Heart left ventricle (tissue), 16 donors: ENCODE results near the gene SAMD11. TPM values are rescaled to one million over a fixed set of nuclear protein-coding genes. Genes with fewer than 3 reads are reported as not detected.

Source experiments
- ATAC-seq, 4 donors: fragments of 200-7000 bp; cut with Tn5 transposase; one replicate each; pipeline ENCODE4 v1.9.1; 2020 to 2022; ENCODE audit warnings: moderate library complexity in 4 of 4, mild to moderate bottlenecking in 3 of 4, moderate number of reproducible peaks in 1 of 4
- DNase-seq, 5 donors: peaks; one replicate each; pipeline ENCODE4 v3.0.0-alpha.2; 2020
- H3K27ac ChIP-seq, 12 donors: fragments of 200-600 bp; sonication (generic) in 4 of 12; one replicate each; pipeline versions ENCODE4 v1.5.0 to v1.8.0; 2016 to 2022; ENCODE audit warnings: mild to moderate bottlenecking in 2 of 12
- H3K27me3 ChIP-seq, 9 donors: fragments of 200-600 bp; sonication (generic) in 2 of 9; one replicate each; pipeline versions ENCODE4 v1.5.1 to v1.8.0; 2016 to 2022; ENCODE audit warnings: mild to moderate bottlenecking in 3 of 9
- H3K36me3 ChIP-seq, 9 donors: fragments of 200-600 bp; sonication (generic) in 2 of 9; one replicate each; pipeline versions ENCODE4 v1.5.0 to v1.8.0; 2018 to 2022; ENCODE audit warnings: mild to moderate bottlenecking in 2 of 9
- H3K4me1 ChIP-seq, 12 donors: fragments of 200-600 bp; sonication (generic) in 4 of 12; one replicate each; pipeline versions ENCODE4 v1.5.0 to v1.8.0; 2016 to 2022; ENCODE audit warnings: mild to moderate bottlenecking in 3 of 12
- H3K4me3 ChIP-seq, 12 donors: fragments of 200-600 bp; sonication (generic) in 4 of 12; one replicate each; pipeline versions ENCODE4 v1.5.0 to v1.8.0; 2017 to 2022; ENCODE audit warnings: mild to moderate bottlenecking in 9 of 12, moderate library complexity in 4 of 12
- H3K9me3 ChIP-seq, 12 donors: fragments of 200-600 bp; sonication (generic) in 4 of 12; one replicate each; pipeline versions ENCODE4 v1.5.0 to v1.8.0; 2016 to 2022; ENCODE audit warnings: mild to moderate bottlenecking in 1 of 12
- POLR2A ChIP-seq, 2 donors: fragments of 450-650 bp; IDR thresholded peaks; one replicate each; pipeline ENCODE4 v1.6.1; 2017; ENCODE audit warnings: antibody characterized with exemption in 2 of 2, mild to moderate bottlenecking in 2 of 2, moderate library complexity in 2 of 2
- WGBS, 4 donors: extraction: QIAGEN DNeasy Blood & Tissue Kit in 2 of 4; methylation state at CpG; one replicate each; pipeline versions ENCODE4 v1.1.5 to v1.1.7; 2013 to 2018; 5-methylcytosine and 5-hydroxymethylcytosine counted together
- intact Hi-C, 10 donors: fragments of 100-400 bp; cut with DNase I; formaldehyde crosslinking; loops; one replicate each; pipeline versions ENCODE4 v1.11.1 to v1.14.2; 2022
- polyA plus RNA-seq, 2 donors: library from polyadenylated mRNA; stranded (reverse); fragments of 200-250 nt; gene quantifications; one replicate each; pipeline ENCODE4 v1.2.3, GENCODE V29; 2013
- total RNA-seq, 9 donors: library from RNA; depleted of rRNA in 2 of 9; stranded (reverse); fragments of >200 nt in 2 of 9; fragmentation: NEBNext Ultra II Directional in 3 of 9; extraction: Animal tissue kit (Norgen Biotek cat#: 25700) in 3 of 9; gene quantifications; one replicate each; pipeline versions ENCODE4 v1.1.0 to v1.2.4, GENCODE V29; 2016 to 2023
- TF ChIP-seq, protein P1 (sequence below), 12 donors: fragments of 200-600 bp; sonication (generic) in 4 of 12; IDR thresholded peaks; one replicate each; pipeline versions ENCODE4 v1.5.0 to v1.8.0; 2018 to 2022; ENCODE audit warnings: antibody characterized with exemption in 12 of 12, mild to moderate bottlenecking in 5 of 12
- donor health status: ischemic (EF 13 %, LVEDD 7.1; RV severe dilation, severe dysfunction).
- donor health status: healthy with polysubstance abuse.
- donor health status: DM: no; HTN: yes; CAD: no.
- donor health status: DM: no; HTN: no; CAD: no.
- donor health status: ischemic (EF 25% LVEDD 6.9; RV normal size, moderate dysfunction).
- donor health status: ischemic (EF 25% LVEDD 5.7; RV mildly dilated, moderate dysfunction).
- donor health status: healthy.
- donor health status: DM: yes; HTN: yes; CAD: no.
- donor health status: ischemic (EF 35%, LVEDD 5.7; RV mildly dilated, moderate dysfunction).
- donor health status: nonischemic (EF 11% LVEDD 7.7; RV severe dilation, severe dysfunction).
- donor health status: DM: yes; HTN: yes; CAD: no.
- donor health status: PGD.
- donor health status: ischemic (EF 29% LVEDD 5.4; RV normal size, mild dysfunction).
- donor health status: nonischemic (EF 23%, LVEDD 6.1; RV moderate dilation, normal function).

The SAMD11 gene
- total and polyA plus RNA-seq, 11 donors = 0.38 to 3.2 (median 0.96) TPM

DNA sequence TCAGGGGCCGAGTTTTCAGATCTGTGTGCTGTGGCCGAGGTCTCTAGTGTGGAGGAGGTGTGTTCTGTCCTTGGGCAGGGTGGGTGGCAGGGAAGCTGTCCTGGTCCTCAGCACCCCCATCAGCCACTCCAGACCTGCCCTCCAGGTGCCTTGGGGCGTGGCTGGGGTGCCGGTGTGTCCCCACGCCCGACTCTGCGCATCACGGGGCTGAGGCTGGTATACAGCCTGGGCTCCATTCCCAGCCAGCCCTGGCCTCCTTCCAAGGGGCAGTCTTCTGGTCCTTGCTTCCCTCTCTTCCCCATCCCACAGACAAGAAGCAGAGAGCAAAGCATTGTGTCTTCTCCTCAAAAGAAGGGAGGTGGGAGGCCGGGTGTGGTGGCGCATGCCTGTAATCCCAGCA, 4.0 kb downstream of the SAMD11 start:
- peaks cover 17 to 74% (median 30%) of the 10 kb centered on the region in 9 donors for H3K27me3 ChIP-seq
- no peak overlapping the region for H3K4me3 ChIP-seq
- TF ChIP-seq POLR2A (IDR thresholded peaks at IDR 0.05) = no peak
- TF ChIP-seq, protein P1, sequence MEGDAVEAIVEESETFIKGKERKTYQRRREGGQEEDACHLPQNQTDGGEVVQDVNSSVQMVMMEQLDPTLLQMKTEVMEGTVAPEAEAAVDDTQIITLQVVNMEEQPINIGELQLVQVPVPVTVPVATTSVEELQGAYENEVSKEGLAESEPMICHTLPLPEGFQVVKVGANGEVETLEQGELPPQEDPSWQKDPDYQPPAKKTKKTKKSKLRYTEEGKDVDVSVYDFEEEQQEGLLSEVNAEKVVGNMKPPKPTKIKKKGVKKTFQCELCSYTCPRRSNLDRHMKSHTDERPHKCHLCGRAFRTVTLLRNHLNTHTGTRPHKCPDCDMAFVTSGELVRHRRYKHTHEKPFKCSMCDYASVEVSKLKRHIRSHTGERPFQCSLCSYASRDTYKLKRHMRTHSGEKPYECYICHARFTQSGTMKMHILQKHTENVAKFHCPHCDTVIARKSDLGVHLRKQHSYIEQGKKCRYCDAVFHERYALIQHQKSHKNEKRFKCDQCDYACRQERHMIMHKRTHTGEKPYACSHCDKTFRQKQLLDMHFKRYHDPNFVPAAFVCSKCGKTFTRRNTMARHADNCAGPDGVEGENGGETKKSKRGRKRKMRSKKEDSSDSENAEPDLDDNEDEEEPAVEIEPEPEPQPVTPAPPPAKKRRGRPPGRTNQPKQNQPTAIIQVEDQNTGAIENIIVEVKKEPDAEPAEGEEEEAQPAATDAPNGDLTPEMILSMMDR (IDR thresholded peaks at IDR 0.05) = no peak
- H3K36me3 ChIP-seq = no peaks in the 10 kb centered on the region
- DNase-seq (no peak), ATAC-seq (no peak)
- no peak overlapping the region for H3K27ac ChIP-seq
- H3K4me1 ChIP-seq = peaks cover 0 to 34% (median 20%) of the 10 kb centered on the region in 12 donors
- no peaks in the 10 kb centered on the region for H3K9me3 ChIP-seq
- WGBS, 4 donors = 13 to 57% (median 50%) methylated on average over 5 to 10 of the region's 10 CpGs
- intact Hi-C loops = no loop called here

DNA sequence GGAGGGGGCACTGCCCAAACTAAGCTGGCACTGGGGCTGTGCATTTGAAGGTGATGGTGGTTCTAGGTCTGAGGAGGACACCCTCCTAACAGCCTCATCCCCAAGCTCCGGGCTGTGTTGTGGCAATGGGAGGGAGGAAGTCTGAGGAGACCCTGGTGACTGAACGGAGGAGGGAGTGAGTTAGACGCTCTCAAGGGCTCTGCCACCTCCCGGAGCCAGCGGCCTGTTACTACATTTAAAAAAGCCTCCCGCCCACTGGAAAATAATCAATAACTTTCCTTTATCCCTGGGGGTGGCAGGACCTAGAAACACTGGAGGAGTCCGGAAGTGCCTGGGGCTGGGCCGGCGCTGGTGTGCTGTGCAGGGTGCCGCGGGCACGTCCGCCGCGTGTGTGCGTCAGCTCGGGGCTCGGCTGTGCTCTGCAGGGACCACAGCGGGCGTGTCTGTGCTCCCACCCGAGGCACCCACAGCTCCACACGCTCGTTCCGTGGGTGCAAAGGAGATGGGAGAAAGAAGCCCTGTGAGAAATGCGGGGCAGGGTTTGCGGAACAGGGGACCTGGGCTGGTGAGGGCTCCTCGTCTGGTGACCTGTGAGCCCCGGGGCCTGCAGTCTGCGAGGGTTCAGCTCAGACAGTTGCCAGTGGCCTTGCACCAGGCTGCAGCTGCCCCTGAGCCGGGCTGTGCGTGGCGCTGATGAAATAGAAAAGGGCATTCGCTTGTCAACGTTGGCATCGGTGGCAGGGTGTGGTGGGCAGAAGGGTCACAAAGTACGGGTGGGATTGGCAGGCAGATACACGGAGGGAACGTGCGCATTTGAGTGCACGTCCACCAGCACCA, 5.3 kb downstream of the SAMD11 start:
- no peak for TF ChIP-seq POLR2A (IDR thresholded peaks at IDR 0.05)
- TF ChIP-seq, protein P1 (IDR thresholded peaks at IDR 0.05) = no peak
- ATAC-seq = no peak
- no peak for DNase-seq
- no peak overlapping the region for H3K27ac ChIP-seq
- intact Hi-C loops = no loop called here
- 72 to 78% (median 75%) methylated on average over 39 to 40 of the region's 40 CpGs for WGBS, 4 donors
- H3K4me3 ChIP-seq = no peak overlapping the region
- no peaks in the 10 kb centered on the region for H3K9me3 ChIP-seq
- no peaks in the 10 kb centered on the region for H3K36me3 ChIP-seq
- H3K27me3 ChIP-seq = peaks cover 15 to 75% (median 37%) of the 10 kb centered on the region in 9 donors
- H3K4me1 ChIP-seq = peaks cover 0 to 21% (median 13%) of the 10 kb centered on the region in 12 donors

DNA sequence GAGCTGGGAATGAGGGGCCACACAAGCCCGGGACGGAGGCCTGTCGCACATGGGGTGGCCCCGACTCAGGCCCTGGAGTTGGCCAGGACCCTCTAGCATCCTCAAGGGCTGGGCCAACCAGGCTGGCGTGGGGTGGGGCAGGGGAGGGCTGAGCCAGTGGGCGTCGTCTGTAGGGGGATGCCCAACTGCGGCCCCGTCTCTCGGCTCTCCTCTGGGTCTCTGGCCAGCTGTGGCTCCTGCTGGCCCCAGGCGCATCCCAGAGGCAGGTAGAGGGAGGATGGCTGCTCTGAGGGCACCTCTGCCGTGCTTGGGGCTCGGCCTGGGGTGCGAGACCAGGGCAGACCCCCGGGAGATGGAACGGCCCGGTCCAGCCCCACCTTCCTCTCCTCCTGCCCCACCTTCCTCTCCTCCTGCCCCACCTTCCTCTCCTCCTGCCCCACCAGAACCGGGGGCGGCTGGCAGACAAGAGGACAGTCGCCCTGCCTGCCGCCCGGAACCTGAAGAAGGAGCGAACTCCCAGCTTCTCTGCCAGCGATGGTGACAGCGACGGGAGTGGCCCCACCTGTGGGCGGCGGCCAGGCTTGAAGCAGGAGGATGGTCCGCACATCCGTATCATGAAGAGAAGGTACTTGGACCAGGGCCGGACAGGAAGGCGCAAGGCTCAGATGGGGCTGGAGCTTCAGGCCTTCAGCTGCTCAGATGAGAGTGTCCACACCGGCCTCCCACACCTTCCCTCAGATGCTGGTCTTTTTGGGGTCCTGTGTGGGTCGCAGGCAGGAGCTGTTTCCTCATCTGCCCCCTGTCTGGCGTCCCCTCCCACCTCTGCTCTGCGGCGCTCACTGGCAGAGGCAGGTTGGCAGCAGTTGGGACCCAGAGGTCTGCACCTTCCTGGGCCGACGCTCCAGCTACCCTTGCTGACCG, 6.2 kb downstream of the SAMD11 start:
- peaks cover 0 to 14% (median 8%) of the 10 kb centered on the region in 12 donors for H3K4me1 ChIP-seq
- H3K27me3 ChIP-seq = peaks cover 12 to 71% (median 39%) of the 10 kb centered on the region in 9 donors
- no peaks in the 10 kb centered on the region for H3K9me3 ChIP-seq
- intact Hi-C loops = no loop called here
- no peaks in the 10 kb centered on the region for H3K36me3 ChIP-seq
- H3K27ac ChIP-seq = no peak overlapping the region
- ATAC-seq (no peak), DNase-seq (no peak)
- 80 to 87% (median 82%) methylated on average over 38 to 40 of the region's 40 CpGs for WGBS, 4 donors
- no peak overlapping the region for H3K4me3 ChIP-seq
- TF ChIP-seq, protein P1 (IDR thresholded peaks at IDR 0.05) = no peak
- TF ChIP-seq POLR2A (IDR thresholded peaks at IDR 0.05) = no peak
